IPS-15b (cell line): ENCODE measurements around the gene PI4KB.
"Not testable (repeated sequence)": the region's sequence is repeated elsewhere in the genome, so short reads cannot be mapped to it uniquely, and the experiment has no call there.

ENCODE experiments used
- H3K27me3 ChIP-seq: one replicate; pipeline ENCODE4 v1.6.1; 2013; ENCODE audit warnings: low read length; ENCODE audit not compliant: control insufficient read depth, insufficient read depth
- H3K36me3 ChIP-seq: one replicate; pipeline ENCODE4 v1.6.1; 2013; ENCODE audit warnings: low read length; ENCODE audit not compliant: control insufficient read depth, insufficient read depth
- H3K4me1 ChIP-seq: one replicate; pipeline ENCODE4 v1.6.1; 2013; ENCODE audit warnings: mild to moderate bottlenecking, low read length; ENCODE audit not compliant: control insufficient read depth, insufficient read depth
- H3K4me3 ChIP-seq: one replicate; pipeline ENCODE4 v1.5.1; 2013; ENCODE audit warnings: low read depth, low read length
- H3K9ac ChIP-seq: one replicate; pipeline ENCODE4 v1.6.1; 2013; ENCODE audit warnings: low read depth, mild to moderate bottlenecking, low read length
- H3K9me3 ChIP-seq: one replicate; pipeline ENCODE4 v1.6.1; 2013; ENCODE audit warnings: mild to moderate bottlenecking, low read length; ENCODE audit not compliant: control insufficient read depth, insufficient read depth

The PI4KB gene

DNA sequence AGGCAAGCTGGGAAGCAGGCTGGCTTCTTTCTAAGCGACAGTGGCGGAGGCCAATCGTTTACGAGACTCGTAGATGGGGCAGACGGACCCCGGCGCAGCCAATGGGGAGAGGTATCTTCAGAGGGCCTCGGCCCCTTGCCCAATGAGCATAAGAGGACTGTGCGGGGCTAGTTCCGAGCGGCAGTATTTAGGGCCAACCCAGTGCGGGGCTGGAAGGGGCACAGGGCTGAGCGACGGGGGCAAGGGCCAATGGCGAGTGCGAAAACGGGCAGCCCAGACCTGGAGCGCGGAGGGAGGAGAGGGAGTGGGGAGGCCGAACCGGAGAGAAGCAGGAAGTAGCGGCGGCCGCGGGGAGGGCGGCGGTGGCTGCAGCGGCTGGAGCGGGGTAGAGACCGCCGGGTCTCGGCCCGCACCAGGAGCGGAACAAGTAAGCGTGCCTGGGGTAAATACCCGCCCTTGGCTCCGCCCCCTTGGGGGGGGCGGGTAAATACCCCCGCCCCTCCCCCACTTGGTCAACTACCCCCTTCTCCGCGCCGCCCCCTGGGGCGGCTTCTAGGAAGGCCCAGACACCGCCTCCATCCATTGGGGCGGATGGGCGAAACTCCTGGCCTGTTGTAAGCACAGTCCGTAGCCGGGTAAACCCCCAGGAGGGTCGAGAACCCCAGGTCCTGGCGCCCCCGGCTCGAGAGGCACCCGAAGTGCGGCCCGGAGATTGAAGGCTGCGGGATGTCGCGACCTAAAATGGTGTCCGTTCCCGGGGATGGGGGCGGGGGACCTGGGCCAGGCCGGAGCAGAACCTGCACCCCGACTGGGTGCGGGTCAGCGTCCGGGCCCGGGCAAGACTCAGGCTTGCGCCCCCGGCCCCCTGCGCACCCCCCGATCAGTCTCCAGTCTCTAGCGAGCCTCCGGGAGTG lies 45.0 kb downstream of the PI4KB start, which contains the start of gene ZNF687:
Gene ZNF687, plus strand, starts transcription at position 331 of the 914 bp plus-strand sequence. CDS start 3,993 bp downstream, outside the sequence.
- H3K9ac ChIP-seq, result peak within 1 kb of the TSS; percentile 90
- H3K4me1 ChIP-seq, result peaks cover 8% of the 10 kb centered on the region
- no peaks in the 10 kb centered on the region for H3K27me3 ChIP-seq
- H3K4me3 ChIP-seq, result peak within 1 kb of the TSS; percentile 79
- peaks cover 17% of the 10 kb centered on the region for H3K36me3 ChIP-seq
- H3K9me3 ChIP-seq, result no peaks in the 10 kb centered on the region

DNA sequence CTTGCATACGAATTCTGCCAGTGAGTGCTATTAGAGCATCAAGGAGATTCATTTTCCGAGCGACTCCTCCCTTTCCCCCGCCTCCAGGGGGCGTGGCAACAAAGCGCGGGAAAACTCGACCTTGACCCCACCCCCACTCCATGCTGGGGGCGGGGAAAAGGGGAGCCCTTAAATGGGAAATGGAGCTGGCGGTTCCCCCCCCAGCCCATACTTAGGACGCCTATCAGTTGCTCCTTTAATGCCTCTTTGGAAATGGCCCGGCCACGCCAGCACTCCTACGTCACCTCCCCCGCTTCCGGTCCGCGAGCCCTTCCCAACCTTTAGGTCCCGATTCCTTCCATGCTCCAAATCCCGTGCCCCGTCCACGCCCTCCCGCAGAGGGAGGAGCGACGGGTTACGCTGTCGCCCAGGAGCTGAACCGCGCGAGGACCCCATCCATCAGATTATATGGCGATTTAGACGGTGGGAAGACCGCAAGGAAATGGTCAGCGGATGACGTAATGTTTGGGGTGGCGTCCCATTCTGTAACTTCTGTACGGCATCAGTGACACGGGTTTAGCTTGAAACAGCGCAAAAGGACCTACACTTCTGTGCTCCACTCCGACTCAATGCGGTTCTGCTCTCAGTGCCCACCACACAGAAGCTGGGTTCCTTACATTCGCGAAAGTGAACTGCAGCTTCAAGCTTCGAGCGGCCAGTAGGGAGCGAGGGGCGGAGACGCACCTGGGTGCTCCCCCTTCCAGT lies 45.8 kb downstream of the PI4KB start:
- Histone ChIP-seq H3K9me3 (no peaks in the 10 kb centered on the region), H3K4me3 (peak overlapping the region; percentile 79), H3K4me1 (peaks cover 8% of the 10 kb centered on the region), H3K36me3 (peaks cover 9% of the 10 kb centered on the region), H3K27me3 (no peaks in the 10 kb centered on the region), H3K9ac (peak overlapping the region; percentile 90)

DNA sequence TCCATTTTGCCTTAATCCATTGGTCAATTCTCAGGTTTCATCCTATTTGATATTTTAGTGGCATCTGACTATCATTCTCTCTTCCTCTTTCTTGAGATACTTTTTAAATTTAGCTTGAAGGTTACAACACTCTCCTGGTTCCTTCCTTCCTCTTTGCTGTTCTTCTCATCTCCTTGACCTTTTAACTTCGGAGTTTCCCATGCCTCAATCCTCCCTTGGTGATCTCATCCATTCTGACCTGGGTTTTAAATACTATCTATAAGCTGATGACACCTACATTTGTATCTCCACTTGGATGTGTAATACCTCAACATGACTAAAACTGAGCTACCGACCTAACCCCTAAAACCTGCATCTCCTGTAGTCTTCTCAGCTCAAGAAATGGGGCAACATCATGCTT lies 50.0 kb downstream of the PI4KB start:
- Histone ChIP-seq H3K27me3 (no peaks in the 10 kb centered on the region), H3K4me3 (no peak overlapping the region), H3K36me3 (no peaks in the 10 kb centered on the region), H3K4me1 (no peaks in the 10 kb centered on the region), H3K9me3 (no peaks in the 10 kb centered on the region), H3K9ac (no peak overlapping the region)

DNA sequence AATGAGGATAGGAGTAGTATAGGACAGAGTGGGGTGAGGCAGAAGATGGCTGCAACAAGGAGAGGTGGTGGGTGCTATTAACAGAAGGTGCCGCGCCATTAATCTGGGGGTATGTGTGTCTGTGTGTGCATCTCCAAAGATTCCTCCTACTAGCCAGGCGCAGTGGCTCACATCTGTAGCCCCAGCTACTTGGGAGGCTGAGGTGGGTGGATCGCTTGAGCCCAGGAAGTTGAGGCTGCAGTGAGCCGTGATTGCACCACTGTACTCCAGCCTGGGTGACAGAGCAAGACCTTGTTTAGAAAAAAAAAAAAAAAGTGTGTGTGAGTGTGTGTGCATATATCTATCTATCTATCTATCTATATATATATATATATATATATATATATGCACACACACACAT lies 51.9 kb downstream of the PI4KB start:
- not testable (repeated sequence) for H3K36me3 ChIP-seq, H3K27me3 ChIP-seq, H3K4me1 ChIP-seq, H3K9ac ChIP-seq, H3K4me3 ChIP-seq, H3K9me3 ChIP-seq

DNA sequence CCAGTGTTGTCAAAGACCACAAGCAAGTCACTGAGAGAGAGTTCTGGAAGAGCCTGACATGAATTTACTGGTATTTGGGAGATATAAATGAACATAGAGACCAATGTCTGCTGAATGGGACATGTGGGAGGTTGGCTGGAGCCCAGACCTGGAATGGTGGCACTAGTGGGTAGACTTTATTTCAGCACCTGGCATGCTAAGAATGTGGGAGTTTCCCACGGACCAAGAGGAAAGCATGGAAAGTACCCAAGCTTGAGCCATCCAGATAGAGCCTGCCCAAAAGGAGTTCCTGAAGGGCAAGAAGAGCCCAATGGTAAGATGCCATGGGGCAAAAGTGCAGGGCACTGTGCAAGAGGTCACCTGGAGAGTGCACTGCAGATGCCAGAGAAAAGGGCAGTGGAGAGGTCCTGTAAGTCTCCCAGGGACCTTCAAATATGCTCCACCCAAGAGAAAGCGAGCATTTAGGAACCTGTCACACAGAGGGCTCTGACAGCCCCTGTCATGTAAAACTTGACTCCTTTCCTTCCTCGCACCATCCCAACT lies 53.2 kb downstream of the PI4KB start:
- no peak overlapping the region for H3K9ac ChIP-seq
- no peaks in the 10 kb centered on the region for H3K27me3 ChIP-seq
- H3K9me3 ChIP-seq, result no peaks in the 10 kb centered on the region
- no peak overlapping the region for H3K4me3 ChIP-seq
- H3K4me1 ChIP-seq, result no peaks in the 10 kb centered on the region
- no peaks in the 10 kb centered on the region for H3K36me3 ChIP-seq

DNA sequence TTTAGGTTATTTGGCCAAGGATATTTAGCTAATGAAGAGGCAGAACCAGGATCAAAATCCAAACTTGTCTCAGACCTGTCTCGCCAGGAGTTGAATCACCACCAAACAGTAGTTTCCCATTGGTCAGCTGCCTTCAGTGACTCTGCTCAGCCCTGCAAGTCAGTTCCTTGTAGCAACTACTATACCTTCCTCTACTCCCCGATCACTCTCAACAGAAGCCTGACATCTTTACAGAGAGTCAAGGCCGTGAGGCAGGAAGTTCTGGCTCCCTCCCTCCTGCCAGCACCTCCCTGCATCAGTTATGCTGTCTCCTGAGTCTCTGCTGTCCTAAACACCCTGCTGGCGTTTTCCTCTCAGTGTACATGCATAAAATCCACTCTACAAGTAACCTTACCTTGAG lies 59.5 kb downstream of the PI4KB start:
- Histone ChIP-seq H3K9me3 (no peaks in the 10 kb centered on the region), H3K27me3 (no peaks in the 10 kb centered on the region), H3K9ac (no peak overlapping the region), H3K4me1 (no peaks in the 10 kb centered on the region), H3K36me3 (peaks cover 39% of the 10 kb centered on the region), H3K4me3 (no peak overlapping the region)

DNA sequence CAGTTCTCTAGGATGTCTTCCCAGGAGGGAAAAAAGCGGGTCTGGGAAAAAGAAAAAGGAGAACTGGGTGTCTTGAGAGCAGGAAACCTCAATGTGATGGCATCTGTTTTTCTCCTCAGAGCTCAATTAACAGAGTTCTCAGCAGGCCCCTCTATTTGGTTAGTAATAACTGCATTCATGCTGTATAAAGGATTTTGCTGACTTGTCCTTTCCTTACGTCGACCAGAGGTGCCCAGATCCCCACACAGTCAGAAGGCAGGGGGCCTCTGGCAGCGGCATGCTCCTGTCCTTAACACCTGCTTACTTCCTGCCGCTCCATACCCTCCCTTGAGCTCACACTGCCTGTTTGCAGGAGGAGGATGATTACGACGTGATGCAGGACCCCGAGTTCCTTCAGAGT lies 60.4 kb downstream of the PI4KB start:
- Histone ChIP-seq H3K27me3 (no peaks in the 10 kb centered on the region), H3K9me3 (no peaks in the 10 kb centered on the region), H3K4me1 (no peaks in the 10 kb centered on the region), H3K36me3 (peaks cover 39% of the 10 kb centered on the region), H3K9ac (no peak overlapping the region), H3K4me3 (no peak overlapping the region)

DNA sequence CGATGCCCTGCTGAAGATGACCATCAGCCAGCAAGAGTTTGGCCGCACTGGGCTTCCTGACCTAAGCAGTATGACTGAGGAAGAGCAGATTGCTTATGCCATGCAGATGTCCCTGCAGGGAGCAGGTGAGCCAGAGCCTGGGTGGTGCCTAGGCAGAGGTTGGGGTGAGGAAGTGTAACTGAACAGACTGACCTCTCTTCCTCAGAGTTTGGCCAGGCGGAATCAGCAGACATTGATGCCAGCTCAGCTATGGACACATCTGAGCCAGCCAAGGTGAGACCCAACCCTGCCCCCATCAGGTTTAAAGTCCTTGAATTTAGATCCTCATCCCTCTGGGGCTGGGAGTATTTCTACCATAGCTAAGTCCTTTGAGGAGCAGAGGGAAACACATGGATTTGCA lies 60.9 kb downstream of the PI4KB start:
- Histone ChIP-seq H3K4me1 (no peaks in the 10 kb centered on the region), H3K9me3 (no peaks in the 10 kb centered on the region), H3K4me3 (no peak overlapping the region), H3K36me3 (peaks cover 39% of the 10 kb centered on the region), H3K9ac (no peak overlapping the region), H3K27me3 (no peaks in the 10 kb centered on the region)

DNA sequence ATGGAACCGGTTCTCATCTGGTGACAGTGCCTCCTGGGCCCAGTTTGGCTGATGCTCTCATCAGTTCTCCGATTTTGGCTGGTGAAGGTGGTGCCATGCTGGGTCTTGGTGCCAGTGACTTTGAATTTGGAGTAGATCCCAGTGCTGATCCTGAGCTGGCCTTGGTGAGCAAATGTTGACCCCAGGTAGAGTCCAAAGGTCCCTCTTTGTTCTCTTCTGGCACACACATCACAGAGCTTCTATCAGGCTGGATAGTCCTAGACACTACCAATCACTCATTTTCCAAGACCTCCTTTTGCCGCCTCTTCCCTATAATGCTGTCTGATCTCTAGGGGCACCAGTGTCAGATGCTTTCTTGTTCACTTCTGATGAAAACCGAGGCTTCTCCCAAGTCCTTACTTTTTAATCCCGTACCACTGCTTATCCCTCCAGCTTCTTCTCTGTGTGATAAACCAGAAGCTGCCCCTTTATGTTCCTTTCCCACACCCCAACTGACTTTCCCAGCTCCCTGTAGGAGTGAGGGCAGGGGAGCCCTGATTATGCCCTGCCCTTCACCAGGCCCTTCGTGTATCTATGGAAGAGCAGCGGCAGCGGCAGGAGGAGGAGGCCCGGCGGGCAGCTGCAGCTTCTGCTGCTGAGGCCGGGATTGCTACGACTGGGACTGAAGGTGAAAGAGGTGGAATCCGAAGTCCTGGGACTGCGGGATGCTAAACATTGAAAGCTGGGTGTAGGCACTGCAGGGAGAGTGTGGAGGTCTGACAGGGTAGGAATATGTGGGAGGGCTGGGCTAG lies 61.6 kb downstream of the PI4KB start:
- Histone ChIP-seq H3K36me3 (peaks cover 39% of the 10 kb centered on the region), H3K9me3 (no peaks in the 10 kb centered on the region)

DNA sequence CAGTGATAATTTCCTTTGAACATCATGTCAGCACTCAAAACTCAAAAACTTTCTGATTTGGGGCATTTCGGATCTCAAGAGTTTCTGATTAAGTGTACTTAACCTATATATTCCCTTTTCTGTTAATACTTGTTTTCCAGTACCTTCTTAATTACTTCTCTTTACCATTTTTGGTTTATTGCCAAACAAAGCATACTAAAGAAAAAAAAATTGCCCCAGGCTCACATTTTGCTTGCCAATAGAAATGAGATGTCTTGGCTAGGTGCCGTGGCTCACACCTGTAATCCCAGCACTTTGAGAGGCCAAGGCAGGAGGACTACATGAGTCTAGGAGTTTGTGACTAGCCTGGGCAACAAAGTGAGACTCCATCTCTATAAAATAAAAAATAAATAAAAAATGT lies 67.9 kb downstream of the PI4KB start:
- peaks cover 9% of the 10 kb centered on the region for H3K36me3 ChIP-seq

More for the DNA sequence above, 61.6 kb downstream of the PI4KB start:
- Histone ChIP-seq H3K9ac (no peak overlapping the region), H3K4me1 (no peaks in the 10 kb centered on the region), H3K4me3 (no peak overlapping the region), H3K27me3 (no peaks in the 10 kb centered on the region)

DNA sequence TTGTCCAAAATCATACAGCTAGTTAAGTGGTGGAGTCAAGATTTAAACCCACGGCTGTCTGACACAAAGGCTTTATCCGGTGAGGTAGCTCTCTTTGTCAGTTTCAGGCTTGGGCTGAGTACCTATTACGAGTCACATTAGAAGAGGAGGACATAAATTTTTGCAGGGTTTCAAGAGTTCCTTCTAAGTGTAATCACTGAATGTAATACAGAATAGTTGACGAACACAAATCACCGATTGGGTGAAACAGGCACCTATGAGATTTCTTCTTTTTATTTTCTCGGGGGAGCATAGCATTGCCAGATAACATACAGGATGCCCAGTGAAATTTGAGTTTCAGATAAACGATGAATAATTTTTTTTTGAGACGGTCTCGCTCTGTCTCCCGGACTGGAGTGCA lies 71.8 kb downstream of the PI4KB start:
- Histone ChIP-seq H3K9ac (peak overlapping the region; percentile 96), H3K4me3 (peak overlapping the region; percentile 93), H3K36me3 (no peaks in the 10 kb centered on the region), H3K9me3 (no peaks in the 10 kb centered on the region), H3K4me1 (no peaks in the 10 kb centered on the region), H3K27me3 (no peaks in the 10 kb centered on the region)

More for the DNA sequence above, 67.9 kb downstream of the PI4KB start:
- Histone ChIP-seq H3K9ac (no peak overlapping the region), H3K4me1 (no peaks in the 10 kb centered on the region), H3K9me3 (no peaks in the 10 kb centered on the region), H3K27me3 (no peaks in the 10 kb centered on the region), H3K4me3 (no peak overlapping the region)
